Tibial nerve (tissue), 4 donors: Measurements from ENCODE around the gene AMOTL1. TPM values are rescaled to one million over a fixed set of nuclear protein-coding genes. Genes with fewer than 3 reads are reported as not detected.

Experiments used
- DNase-seq, 2 donors: peaks; one replicate each; pipeline ENCODE4 v3.0.0-alpha.2; 2019; ENCODE audit warnings: low spot score in 2 of 2
- H3K27ac ChIP-seq, 4 donors: fragments of 200-600 bp; sonication (generic) in 3 of 4; one replicate each; pipeline ENCODE4 v1.5.1; 2017 to 2019; ENCODE audit warnings: mild to moderate bottlenecking in 1 of 4
- H3K27me3 ChIP-seq, 2 donors: fragments of 200-600 bp; sonication (generic) in 1 of 2; one replicate each; pipeline versions ENCODE4 v1.5.1 to v1.6.0; 2017 to 2019
- H3K36me3 ChIP-seq, 3 donors: fragments of 200-600 bp; sonication (generic); one replicate each; pipeline ENCODE4 v1.5.1; 2018 to 2019
- H3K4me1 ChIP-seq, 4 donors: fragments of 200-600 bp; sonication (generic) in 3 of 4; one replicate each; pipeline ENCODE4 v1.5.1; 2017 to 2019
- H3K4me3 ChIP-seq, 4 donors: fragments of 200-600 bp; sonication (generic) in 3 of 4; one replicate each; pipeline ENCODE4 v1.5.1; 2017 to 2019; ENCODE audit warnings: mild to moderate bottlenecking in 1 of 4, moderate library complexity in 1 of 4
- H3K9me3 ChIP-seq, 4 donors: fragments of 200-600 bp; sonication (generic) in 3 of 4; one replicate each; pipeline ENCODE4 v1.5.1; 2017 to 2019
- CTCF ChIP-seq, 5 experiments: fragments of 200-600 bp in 3 of 5; fragments of 450-650 bp in 2 of 5; sonication (generic) in 3 of 5; IDR thresholded peaks; one replicate each; pipeline ENCODE4 v1.5.1; 2016 to 2019; ENCODE audit warnings: antibody characterized with exemption in 5 of 5, mild to moderate bottlenecking in 3 of 5, moderate library complexity in 2 of 5
- EP300 ChIP-seq, 2 donors: sonication (generic); formaldehyde crosslinking; IDR thresholded peaks; one replicate each; pipeline ENCODE4 v1.6.1; 2017; ENCODE audit warnings: antibody characterized with exemption in 2 of 2, mild to moderate bottlenecking in 1 of 2
- POLR2A ChIP-seq, 2 donors: fragments of 450-650 bp; IDR thresholded peaks; one replicate each; pipeline ENCODE4 v1.6.1; 2017; ENCODE audit warnings: antibody characterized with exemption in 2 of 2, mild to moderate bottlenecking in 2 of 2, moderate library complexity in 2 of 2
- WGBS, 2 donors: methylation state at CpG; one replicate each; pipeline ENCODE4 v1.1.5; 2018; 5-methylcytosine and 5-hydroxymethylcytosine counted together
- total RNA-seq, 4 donors: library from RNA; depleted of rRNA; stranded (reverse); fragments of >200 nt; gene quantifications; one replicate each; pipeline ENCODE4 v1.1.0, GENCODE V29; 2016

Gene AMOTL1
- total RNA-seq, 4 donors from 2014 or later: 46.5 to 58.0 (median 51.9) TPM

GRCh38 chr11:94888204-94888603 is 120.0 kb downstream of the AMOTL1 start:
- WGBS, 2 donors: no CpG with 5 or more reads among the region's 1 CpG
- H3K4me3 ChIP-seq: no peak overlapping the region
- no peak overlapping the region for H3K27ac ChIP-seq
- peaks cover 0 to 21% (median 1%) of the 10 kb centered on the region in 4 donors for H3K9me3 ChIP-seq
- TF ChIP-seq CTCF (IDR thresholded peaks at IDR 0.05) (no peak), EP300 (IDR thresholded peaks at IDR 0.05) (no peak), POLR2A (IDR thresholded peaks at IDR 0.05) (no peak)
- H3K36me3 ChIP-seq: peaks cover 0 to 14% (median 0%) of the 10 kb centered on the region in 3 donors
- H3K4me1 ChIP-seq: no peaks in the 10 kb centered on the region
- DNase-seq: no peak
- no peaks in the 10 kb centered on the region for H3K27me3 ChIP-seq

GRCh38 chr11:94895451-94895850 is 127.3 kb downstream of the AMOTL1 start:
- Histone ChIP-seq H3K4me3 (no peak overlapping the region), H3K27ac (no peak overlapping the region), H3K27me3 (no peaks in the 10 kb centered on the region), H3K4me1 (peaks cover 0 to 5% (median 0%) of the 10 kb centered on the region in 4 donors), H3K36me3 (peaks cover 0 to 19% (median 0%) of the 10 kb centered on the region in 3 donors), H3K9me3 (peaks cover 0 to 42% (median 4%) of the 10 kb centered on the region in 4 donors)
- no peak for DNase-seq
- WGBS, 2 donors: 40 to 42% methylated on average over 2 of the region's 2 CpGs
- TF ChIP-seq EP300 (IDR thresholded peaks at IDR 0.05) (no peak), POLR2A (IDR thresholded peaks at IDR 0.05) (no peak), CTCF (IDR thresholded peaks at IDR 0.05) (no peak)

GRCh38 chr11:94895971-94896370 is 127.8 kb downstream of the AMOTL1 start:
- 79 to 85% methylated on average over 2 of the region's 2 CpGs for WGBS, 2 donors

GRCh38 chr11:94897330-94897768 is 129.2 kb downstream of the AMOTL1 start:
- Histone ChIP-seq H3K9me3 (peaks cover 0 to 32% (median 4%) of the 10 kb centered on the region in 4 donors), H3K27me3 (no peaks in the 10 kb centered on the region), H3K36me3 (peaks cover 0 to 14% (median 0%) of the 10 kb centered on the region in 3 donors), H3K27ac (no peak overlapping the region), H3K4me3 (no peak overlapping the region), H3K4me1 (peaks cover 0 to 5% (median 0%) of the 10 kb centered on the region in 4 donors)
- DNase-seq: peak; percentile 53 to 70
- WGBS, 2 donors: 0% methylated on average over 1 of the region's 1 CpG
- TF ChIP-seq EP300 (IDR thresholded peaks at IDR 0.05) (no peak), POLR2A (IDR thresholded peaks at IDR 0.05) (no peak), CTCF (IDR thresholded peaks at IDR 0.05) (peak; percentile 71 to 92 (median 82))

More at GRCh38 chr11:94895971-94896370, 127.8 kb downstream of the AMOTL1 start:
- no peak overlapping the region for H3K27ac ChIP-seq
- no peaks in the 10 kb centered on the region for H3K27me3 ChIP-seq
- no peak for DNase-seq
- H3K36me3 ChIP-seq: peaks cover 0 to 19% (median 0%) of the 10 kb centered on the region in 3 donors
- peaks cover 0 to 42% (median 4%) of the 10 kb centered on the region in 4 donors for H3K9me3 ChIP-seq
- no peak for TF ChIP-seq EP300 (IDR thresholded peaks at IDR 0.05)
- TF ChIP-seq POLR2A (IDR thresholded peaks at IDR 0.05): no peak
- no peak for TF ChIP-seq CTCF (IDR thresholded peaks at IDR 0.05)
- peaks cover 0 to 5% (median 0%) of the 10 kb centered on the region in 4 donors for H3K4me1 ChIP-seq
- no peak overlapping the region for H3K4me3 ChIP-seq

GRCh38 chr11:94907226-94907625 is 139.1 kb downstream of the AMOTL1 start:
- 48 to 50% methylated on average over 2 of the region's 2 CpGs for WGBS, 2 donors
- DNase-seq: no peak
- no peak overlapping the region for H3K27ac ChIP-seq
- TF ChIP-seq POLR2A (IDR thresholded peaks at IDR 0.05) (no peak), EP300 (IDR thresholded peaks at IDR 0.05) (no peak), CTCF (IDR thresholded peaks at IDR 0.05) (no peak)
- no peak overlapping the region for H3K4me3 ChIP-seq
- H3K4me1 ChIP-seq: no peaks in the 10 kb centered on the region
- H3K9me3 ChIP-seq: peaks cover 0 to 7% (median 1%) of the 10 kb centered on the region in 4 donors
- no peaks in the 10 kb centered on the region for H3K27me3 ChIP-seq
- no peaks in the 10 kb centered on the region for H3K36me3 ChIP-seq
